ENCODE data around the gene DPP6.

DNA sequence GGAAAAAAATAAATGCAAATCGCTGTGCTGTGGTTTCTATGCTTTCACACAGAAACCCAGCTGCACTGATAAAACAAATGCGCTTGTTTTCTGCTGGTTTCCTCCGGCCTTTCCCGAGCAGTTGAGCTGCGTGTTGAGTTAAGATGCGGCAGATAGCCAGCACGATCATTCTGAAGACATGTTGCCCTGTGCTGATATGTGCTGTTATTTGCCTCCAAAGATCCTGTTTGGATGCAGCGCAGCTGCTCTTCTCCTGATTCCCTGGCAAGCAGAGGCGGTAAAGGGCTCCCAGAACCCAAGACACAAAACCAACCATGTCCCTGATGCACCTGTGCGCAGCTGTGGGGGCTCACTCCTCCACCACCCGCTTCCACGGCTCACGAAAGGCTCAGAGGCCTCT is 725.3 kb downstream of the DPP6 start:
- TF ChIP-seq, protein P1, sequence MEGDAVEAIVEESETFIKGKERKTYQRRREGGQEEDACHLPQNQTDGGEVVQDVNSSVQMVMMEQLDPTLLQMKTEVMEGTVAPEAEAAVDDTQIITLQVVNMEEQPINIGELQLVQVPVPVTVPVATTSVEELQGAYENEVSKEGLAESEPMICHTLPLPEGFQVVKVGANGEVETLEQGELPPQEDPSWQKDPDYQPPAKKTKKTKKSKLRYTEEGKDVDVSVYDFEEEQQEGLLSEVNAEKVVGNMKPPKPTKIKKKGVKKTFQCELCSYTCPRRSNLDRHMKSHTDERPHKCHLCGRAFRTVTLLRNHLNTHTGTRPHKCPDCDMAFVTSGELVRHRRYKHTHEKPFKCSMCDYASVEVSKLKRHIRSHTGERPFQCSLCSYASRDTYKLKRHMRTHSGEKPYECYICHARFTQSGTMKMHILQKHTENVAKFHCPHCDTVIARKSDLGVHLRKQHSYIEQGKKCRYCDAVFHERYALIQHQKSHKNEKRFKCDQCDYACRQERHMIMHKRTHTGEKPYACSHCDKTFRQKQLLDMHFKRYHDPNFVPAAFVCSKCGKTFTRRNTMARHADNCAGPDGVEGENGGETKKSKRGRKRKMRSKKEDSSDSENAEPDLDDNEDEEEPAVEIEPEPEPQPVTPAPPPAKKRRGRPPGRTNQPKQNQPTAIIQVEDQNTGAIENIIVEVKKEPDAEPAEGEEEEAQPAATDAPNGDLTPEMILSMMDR (conservative IDR thresholded peaks at IDR 0.05; ENCODE audit: low read length) = no peak
- TF ChIP-seq EZH2phosphoT487 (IDR thresholded peaks at IDR 0.05; ENCODE audit: borderline replicate concordance, low read depth, low read length) = no peak
